GM10248 (cell line): ENCODE results near the gene SMYD4.

Source experiments
- CTCF ChIA-PET: fragments of 300-600 bp; sonication (Branson Sonifier 250); formaldehyde crosslinking; extraction: SDS; loops from one replicate; lab custom pipeline; 2021; ENCODE audit warnings: antibody characterized with exemption; lab: Yijun Ruan, JAX
- POLR2A ChIA-PET: fragments of 350-650 bp; sonication (Branson Sonifier 250); formaldehyde crosslinking; extraction: SDS; loops from one replicate; lab custom pipeline; 2020; ENCODE audit warnings: antibody characterized with exemption; lab: Yijun Ruan, JAX
- DNase-seq: peaks from one replicate; pipeline ENCODE4 v3.0.0; 2012; ENCODE audit errors: extremely low spot score
- TF ChIP-seq, protein P1 (sequence below): IDR thresholded peaks from 2 replicates; pipeline ENCODE4 v1.5.1; 2012; ENCODE audit warnings: mild to moderate bottlenecking, low read depth; ENCODE audit errors: extremely low read depth, missing control alignments, control extremely low read depth

The SMYD4 gene

DNA sequence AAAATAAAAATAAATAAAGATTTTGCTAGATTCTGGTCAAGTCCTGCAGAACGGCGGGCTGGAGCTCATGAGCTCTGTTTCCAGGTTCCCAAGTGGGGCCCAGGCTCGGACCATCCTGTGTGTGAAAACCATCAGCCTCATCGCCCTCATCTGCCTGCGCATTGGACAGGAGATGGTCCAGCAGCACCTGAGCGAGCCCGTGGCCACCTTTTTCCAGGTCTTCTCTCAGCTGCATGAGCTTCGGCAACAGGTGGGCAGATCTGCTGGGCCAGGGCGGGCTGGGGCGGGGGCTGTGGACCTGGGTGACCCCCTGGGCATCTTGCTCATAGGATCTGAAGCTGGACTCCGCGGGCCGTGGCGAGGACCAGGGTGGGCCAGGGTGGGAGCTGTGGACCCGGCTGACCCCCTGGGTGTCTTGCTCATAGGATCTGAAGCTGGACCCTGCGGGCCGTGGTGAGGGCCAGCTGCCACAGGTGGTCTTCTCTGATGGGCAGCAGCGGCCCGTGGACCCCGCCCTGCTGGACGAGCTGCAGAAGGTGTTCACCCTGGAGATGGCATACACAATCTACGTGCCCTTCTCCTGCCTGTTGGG, 97.4 kb downstream of the SMYD4 start:
- TF ChIP-seq, protein P1, sequence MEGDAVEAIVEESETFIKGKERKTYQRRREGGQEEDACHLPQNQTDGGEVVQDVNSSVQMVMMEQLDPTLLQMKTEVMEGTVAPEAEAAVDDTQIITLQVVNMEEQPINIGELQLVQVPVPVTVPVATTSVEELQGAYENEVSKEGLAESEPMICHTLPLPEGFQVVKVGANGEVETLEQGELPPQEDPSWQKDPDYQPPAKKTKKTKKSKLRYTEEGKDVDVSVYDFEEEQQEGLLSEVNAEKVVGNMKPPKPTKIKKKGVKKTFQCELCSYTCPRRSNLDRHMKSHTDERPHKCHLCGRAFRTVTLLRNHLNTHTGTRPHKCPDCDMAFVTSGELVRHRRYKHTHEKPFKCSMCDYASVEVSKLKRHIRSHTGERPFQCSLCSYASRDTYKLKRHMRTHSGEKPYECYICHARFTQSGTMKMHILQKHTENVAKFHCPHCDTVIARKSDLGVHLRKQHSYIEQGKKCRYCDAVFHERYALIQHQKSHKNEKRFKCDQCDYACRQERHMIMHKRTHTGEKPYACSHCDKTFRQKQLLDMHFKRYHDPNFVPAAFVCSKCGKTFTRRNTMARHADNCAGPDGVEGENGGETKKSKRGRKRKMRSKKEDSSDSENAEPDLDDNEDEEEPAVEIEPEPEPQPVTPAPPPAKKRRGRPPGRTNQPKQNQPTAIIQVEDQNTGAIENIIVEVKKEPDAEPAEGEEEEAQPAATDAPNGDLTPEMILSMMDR: no peak
- DNase-seq: no peak
- POLR2A ChIA-PET: interaction anchor here (0.5 kb wide), 1 partner anchor 458 kb away, joined by 3 read pairs; no protein-coding TSS in a partner anchor
- CTCF ChIA-PET: interaction anchor here (1.1 to 3.2 kb wide), 5 partner anchors 8 to 18 kb away, joined by 3 to 26 read pairs (median 5); partner anchors contain the start of gene WDR81

DNA sequence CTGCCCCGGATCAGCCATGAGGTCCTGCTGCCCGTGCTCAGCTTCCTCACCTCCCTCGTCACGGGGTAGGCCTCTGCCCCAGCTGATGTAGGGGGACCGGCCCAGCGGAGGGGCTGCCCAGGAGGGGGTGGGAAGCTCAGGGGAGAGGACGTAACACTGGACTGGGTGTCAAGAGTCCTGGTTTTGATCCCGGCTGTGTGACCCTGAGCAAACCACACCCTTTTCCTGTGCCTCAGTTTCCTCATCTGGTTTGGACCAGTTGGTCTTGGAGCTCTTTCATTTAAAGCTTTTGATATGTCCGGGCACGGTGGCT, 98.6 kb downstream of the SMYD4 start:
- POLR2A ChIA-PET: interaction anchor here (1.0 to 1.1 kb wide), 2 partner anchors 14 to 101 kb away, joined by 6 to 8 read pairs; no protein-coding TSS in a partner anchor
- CTCF ChIA-PET: interaction anchor here (2.8 to 3.2 kb wide), 2 partner anchors 10 to 14 kb away, joined by 9 to 26 read pairs; no protein-coding TSS in a partner anchor
- DNase-seq: no peak
- TF ChIP-seq, protein P1: no peak

DNA sequence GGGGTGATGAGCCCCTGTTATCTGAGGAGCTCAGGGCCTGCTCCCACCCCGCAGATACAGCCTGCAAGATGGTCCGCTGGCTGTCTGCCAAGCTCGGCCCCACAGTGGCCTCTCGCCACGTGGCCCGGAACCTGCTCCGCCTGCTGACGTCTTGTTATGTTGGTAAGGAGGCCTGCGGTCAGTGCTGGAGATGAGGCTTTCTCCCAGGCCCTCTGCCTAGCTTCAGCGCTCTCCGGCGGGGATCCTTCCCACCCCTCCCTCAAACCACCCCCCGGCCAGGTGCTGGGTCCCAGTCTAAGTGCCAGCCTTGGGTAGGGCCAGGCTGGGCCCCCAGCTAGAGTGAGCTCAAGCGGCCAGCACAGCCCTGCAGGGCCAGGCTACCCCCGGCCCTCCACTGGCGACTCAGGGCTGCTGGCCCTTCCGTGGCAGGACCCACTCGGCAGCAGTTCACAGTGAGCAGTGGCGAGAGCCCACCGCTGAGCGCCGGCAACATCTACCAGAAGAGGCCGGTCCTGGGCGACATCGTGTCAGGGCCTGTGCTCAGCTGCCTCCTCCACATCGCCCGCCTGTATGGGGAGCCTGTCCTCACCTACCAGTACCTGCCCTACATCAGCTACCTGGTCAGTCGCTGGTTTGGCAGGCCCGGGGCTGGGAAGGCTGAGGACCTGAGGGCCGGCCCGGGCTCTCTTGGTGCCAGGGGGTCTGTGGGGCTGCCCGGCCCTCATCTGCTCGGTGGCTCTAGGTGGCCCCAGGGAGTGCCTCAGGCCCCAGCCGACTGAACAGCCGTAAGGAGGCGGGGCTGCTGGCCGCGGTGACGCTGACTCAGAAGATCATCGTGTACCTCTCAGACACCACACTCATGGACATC, 99.1 kb downstream of the SMYD4 start:
- TF ChIP-seq, protein P1: no peak
- POLR2A ChIA-PET: interaction anchor here (1.0 to 1.1 kb wide), 2 partner anchors 14 to 101 kb away, joined by 6 to 8 read pairs; no protein-coding TSS in a partner anchor
- DNase-seq: no peak
- CTCF ChIA-PET: interaction anchor here (2.8 to 3.2 kb wide), 2 partner anchors 9 to 14 kb away, joined by 9 to 26 read pairs; no protein-coding TSS in a partner anchor

DNA sequence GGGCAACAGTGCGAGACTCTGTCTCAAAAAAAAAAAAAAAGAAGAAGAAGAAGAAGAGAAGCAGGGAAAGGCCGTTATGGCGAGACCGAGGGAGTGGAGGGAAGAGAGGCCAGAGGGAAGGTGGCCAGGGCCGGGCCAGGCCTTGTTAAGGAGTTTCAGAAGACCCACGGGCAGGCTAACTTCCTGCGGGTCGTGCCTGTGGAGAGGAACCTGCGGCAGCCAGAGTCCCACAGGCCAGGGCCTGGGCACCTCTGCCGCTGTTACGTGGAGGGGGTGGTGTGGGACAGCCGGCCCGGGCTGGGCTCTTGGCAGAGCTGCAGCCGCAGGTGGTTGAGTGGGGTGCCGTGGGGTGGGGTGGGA, 99.8 kb downstream of the SMYD4 start:
- CTCF ChIA-PET: no interaction called here
- DNase-seq: no peak
- POLR2A ChIA-PET: interaction anchor here (0.7 kb wide), 1 partner anchor 16 kb away, joined by 3 read pairs; no protein-coding TSS in a partner anchor
- TF ChIP-seq, protein P1: no peak
